ENCODE data around the gene NXN. TPM values are rescaled to one million over a fixed set of nuclear protein-coding genes. Genes with fewer than 3 reads are reported as not detected.

NXN gene
- total RNA-seq, 1 experiment from 2014 or later = 126 TPM

DNA sequence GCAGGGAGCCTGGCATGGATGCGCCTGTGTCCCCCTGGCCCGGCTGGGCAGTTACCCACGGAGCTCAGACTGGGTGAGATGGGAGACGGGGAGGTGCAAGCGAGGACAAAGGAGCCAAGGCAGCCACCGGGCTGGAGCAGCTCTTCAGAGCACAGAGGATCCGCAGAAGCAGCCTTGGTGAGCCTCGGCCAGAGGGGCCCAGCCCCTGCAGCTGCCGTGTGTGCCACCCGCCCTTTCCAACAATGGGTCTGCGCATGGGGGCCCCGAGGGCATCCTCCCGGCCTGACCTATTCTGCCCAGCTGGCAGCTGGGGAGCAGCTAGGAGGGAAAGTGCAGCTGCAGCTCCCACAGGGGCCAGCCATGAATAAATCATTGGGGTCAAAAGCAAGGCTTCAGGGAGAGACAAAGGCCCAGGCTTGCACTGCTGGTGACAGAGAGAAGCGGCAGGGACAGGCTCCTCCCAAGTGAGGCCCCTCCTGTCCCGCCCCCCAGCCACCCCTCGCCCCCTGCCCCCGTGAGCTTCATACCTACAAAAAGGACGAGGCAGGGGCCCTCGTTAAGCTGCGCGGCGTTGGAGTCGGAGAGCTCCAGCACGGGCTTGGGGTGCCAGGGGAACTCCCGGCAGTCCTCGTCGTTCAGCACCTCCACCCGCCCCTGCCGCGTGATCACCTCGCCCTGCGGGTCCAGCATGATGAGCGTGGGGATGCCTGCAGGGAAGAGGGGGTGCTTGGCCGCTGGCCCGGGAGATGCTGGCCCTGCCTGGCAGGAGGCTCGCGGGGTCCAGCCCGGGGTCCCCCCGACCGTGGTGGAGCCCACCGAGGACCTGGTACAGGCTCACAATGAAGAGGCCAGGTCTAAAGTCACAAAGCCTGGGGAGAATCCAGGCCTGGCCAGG lies 174.8 kb downstream of the NXN start:
- intact Hi-C loops (cut with micrococcal nuclease; ENCODE audit: unreplicated experiment) = no loop called here
- ChIA-PET POLR2A (no interaction called here), CTCF (interaction anchor here (0.6 kb wide), 1 partner anchor 98 kb away, joined by 9 read pairs; no protein-coding TSS in a partner anchor)
- no peaks in the 10 kb centered on the region for H3K27me3 ChIP-seq (ENCODE audit: control insufficient read depth, insufficient read depth, low read length)
- BruUV-seq (replicated peaks) = no TSS peak
- H3K4me1 ChIP-seq (ENCODE audit: control insufficient read depth, insufficient read depth, low read length) = no peaks in the 10 kb centered on the region; the same call in 1 of the 2 replicates
- in situ Hi-C loops (cut with HindIII; ENCODE audit: low pct_unique_long_range_greater_than_20kb, low sequenced_read_pairs) = no loop called here
- no peak for ATAC-seq
- DNase-seq (ENCODE audit: low read depth, low spot score) = no peak
- no peak overlapping the region for H3K27ac ChIP-seq (ENCODE audit: low read length)
- no peak for TF ChIP-seq SIN3A (IDR thresholded peaks at IDR 0.05; ENCODE audit: borderline replicate concordance, insufficient read depth, low read depth, low read length)
- TF ChIP-seq, protein P1, sequence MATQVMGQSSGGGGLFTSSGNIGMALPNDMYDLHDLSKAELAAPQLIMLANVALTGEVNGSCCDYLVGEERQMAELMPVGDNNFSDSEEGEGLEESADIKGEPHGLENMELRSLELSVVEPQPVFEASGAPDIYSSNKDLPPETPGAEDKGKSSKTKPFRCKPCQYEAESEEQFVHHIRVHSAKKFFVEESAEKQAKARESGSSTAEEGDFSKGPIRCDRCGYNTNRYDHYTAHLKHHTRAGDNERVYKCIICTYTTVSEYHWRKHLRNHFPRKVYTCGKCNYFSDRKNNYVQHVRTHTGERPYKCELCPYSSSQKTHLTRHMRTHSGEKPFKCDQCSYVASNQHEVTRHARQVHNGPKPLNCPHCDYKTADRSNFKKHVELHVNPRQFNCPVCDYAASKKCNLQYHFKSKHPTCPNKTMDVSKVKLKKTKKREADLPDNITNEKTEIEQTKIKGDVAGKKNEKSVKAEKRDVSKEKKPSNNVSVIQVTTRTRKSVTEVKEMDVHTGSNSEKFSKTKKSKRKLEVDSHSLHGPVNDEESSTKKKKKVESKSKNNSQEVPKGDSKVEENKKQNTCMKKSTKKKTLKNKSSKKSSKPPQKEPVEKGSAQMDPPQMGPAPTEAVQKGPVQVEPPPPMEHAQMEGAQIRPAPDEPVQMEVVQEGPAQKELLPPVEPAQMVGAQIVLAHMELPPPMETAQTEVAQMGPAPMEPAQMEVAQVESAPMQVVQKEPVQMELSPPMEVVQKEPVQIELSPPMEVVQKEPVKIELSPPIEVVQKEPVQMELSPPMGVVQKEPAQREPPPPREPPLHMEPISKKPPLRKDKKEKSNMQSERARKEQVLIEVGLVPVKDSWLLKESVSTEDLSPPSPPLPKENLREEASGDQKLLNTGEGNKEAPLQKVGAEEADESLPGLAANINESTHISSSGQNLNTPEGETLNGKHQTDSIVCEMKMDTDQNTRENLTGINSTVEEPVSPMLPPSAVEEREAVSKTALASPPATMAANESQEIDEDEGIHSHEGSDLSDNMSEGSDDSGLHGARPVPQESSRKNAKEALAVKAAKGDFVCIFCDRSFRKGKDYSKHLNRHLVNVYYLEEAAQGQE (IDR thresholded peaks at IDR 0.05; ENCODE audit: insufficient read depth in 1 of 2, low read depth in 2 of 2, low read length in 1 of 2) = no peak
- TF ChIP-seq POLR2AphosphoS5 (IDR thresholded peaks at IDR 0.05; ENCODE audit: low read depth, low read length) = no peak
- TF ChIP-seq TCF7L2 (IDR thresholded peaks at IDR 0.05; ENCODE audit: low read depth, low read length) = no peak
- TF ChIP-seq, protein P2, sequence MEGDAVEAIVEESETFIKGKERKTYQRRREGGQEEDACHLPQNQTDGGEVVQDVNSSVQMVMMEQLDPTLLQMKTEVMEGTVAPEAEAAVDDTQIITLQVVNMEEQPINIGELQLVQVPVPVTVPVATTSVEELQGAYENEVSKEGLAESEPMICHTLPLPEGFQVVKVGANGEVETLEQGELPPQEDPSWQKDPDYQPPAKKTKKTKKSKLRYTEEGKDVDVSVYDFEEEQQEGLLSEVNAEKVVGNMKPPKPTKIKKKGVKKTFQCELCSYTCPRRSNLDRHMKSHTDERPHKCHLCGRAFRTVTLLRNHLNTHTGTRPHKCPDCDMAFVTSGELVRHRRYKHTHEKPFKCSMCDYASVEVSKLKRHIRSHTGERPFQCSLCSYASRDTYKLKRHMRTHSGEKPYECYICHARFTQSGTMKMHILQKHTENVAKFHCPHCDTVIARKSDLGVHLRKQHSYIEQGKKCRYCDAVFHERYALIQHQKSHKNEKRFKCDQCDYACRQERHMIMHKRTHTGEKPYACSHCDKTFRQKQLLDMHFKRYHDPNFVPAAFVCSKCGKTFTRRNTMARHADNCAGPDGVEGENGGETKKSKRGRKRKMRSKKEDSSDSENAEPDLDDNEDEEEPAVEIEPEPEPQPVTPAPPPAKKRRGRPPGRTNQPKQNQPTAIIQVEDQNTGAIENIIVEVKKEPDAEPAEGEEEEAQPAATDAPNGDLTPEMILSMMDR (IDR thresholded peaks at IDR 0.05) = no peak
- no peaks in the 10 kb centered on the region; the same call in 1 of the 2 replicates for H3K36me3 ChIP-seq (ENCODE audit: control insufficient read depth, insufficient read depth, low read length)
- H3K9me3 ChIP-seq (ENCODE audit: control insufficient read depth, insufficient read depth, low read depth, low read length) = no peaks in the 10 kb centered on the region
- H3K4me3 ChIP-seq (ENCODE audit: low read depth in 2 of 2, low read length in 2 of 2) = no peak overlapping the region

DNA sequence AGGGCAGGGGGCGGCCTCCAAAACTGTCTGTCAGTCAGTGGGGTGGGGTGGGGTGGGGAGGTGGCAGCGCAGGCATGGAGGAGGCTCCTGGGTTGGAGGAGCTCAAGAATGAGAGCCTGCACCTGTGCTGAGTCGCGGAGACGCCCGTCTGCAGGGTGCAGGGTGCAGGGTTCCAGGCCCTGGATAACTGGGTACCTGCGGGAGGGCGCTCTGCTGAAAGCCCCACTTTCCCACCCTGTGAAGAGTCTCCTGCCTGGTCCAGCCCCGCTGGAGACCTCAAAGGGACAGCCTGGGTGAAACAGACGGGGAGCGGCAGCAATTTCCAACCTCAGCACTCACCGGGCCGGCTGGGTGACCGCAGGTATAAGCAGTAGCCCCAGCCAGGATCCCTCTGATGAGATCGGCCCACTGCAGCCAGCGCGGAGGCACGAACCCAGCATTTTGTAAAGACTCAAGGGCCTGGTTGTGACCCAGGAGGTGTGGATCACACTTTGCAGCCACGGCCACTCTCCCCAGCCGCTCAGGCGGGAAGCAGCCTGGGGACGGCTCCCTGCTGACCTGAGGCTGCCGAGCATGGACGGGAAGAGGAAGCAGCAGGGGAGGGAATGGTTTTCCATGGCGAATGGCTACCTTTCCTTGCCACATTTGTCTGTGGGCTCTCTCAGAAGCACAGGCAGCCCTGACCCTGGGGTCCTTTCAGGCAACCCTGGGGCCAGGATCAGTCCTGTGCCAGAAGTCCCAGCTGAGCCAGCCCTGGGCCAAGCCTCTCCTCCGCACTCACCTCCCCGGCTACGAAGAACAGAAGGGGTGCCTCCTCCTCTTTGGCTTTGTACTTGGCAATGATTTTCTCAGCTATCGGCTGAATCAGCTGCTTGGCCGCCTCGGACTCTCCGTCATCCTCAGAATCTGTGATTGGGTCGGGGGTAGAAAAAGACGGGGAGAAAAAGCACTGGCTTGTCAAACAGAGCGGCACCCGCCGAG lies 176.4 kb downstream of the NXN start:
- H3K4me3 ChIP-seq (ENCODE audit: low read depth in 2 of 2, low read length in 2 of 2) = no peak overlapping the region
- H3K27me3 ChIP-seq (ENCODE audit: control insufficient read depth, insufficient read depth, low read length) = no peaks in the 10 kb centered on the region
- H3K9me3 ChIP-seq (ENCODE audit: control insufficient read depth, insufficient read depth, low read depth, low read length) = no peaks in the 10 kb centered on the region
- CTCF ChIA-PET = no interaction called here
- no peak for DNase-seq (ENCODE audit: low read depth, low spot score)
- H3K27ac ChIP-seq (ENCODE audit: low read length) = no peak overlapping the region
- ATAC-seq = no peak
- intact Hi-C loops (cut with micrococcal nuclease; ENCODE audit: unreplicated experiment) = no loop called here
- no peaks in the 10 kb centered on the region; the same call in 1 of the 2 replicates for H3K4me1 ChIP-seq (ENCODE audit: control insufficient read depth, insufficient read depth, low read length)
- H3K36me3 ChIP-seq (ENCODE audit: control insufficient read depth, insufficient read depth, low read length) = no peaks in the 10 kb centered on the region; the same call in 1 of the 2 replicates
- BruUV-seq (replicated peaks) = no TSS peak
- POLR2A ChIA-PET = no interaction called here
- in situ Hi-C loops (cut with HindIII; ENCODE audit: low pct_unique_long_range_greater_than_20kb, low sequenced_read_pairs) = no loop called here
- TF ChIP-seq TCF7L2 (IDR thresholded peaks at IDR 0.05; ENCODE audit: low read depth, low read length) = no peak
- TF ChIP-seq, protein P2 (IDR thresholded peaks at IDR 0.05) = no peak
- TF ChIP-seq POLR2AphosphoS5 (IDR thresholded peaks at IDR 0.05; ENCODE audit: low read depth, low read length) = no peak
- no peak for TF ChIP-seq SIN3A (IDR thresholded peaks at IDR 0.05; ENCODE audit: borderline replicate concordance, insufficient read depth, low read depth, low read length)
- TF ChIP-seq, protein P1 (IDR thresholded peaks at IDR 0.05; ENCODE audit: insufficient read depth in 1 of 2, low read depth in 2 of 2, low read length in 1 of 2) = no peak

Data from Panc1 (cell line).